Jurkat, Clone E6-1 (cell line): ENCODE data around the gene TFAP2A. TPM values are rescaled to one million over a fixed set of nuclear protein-coding genes. Genes with fewer than 3 reads are reported as not detected.
A peak's percentile ranks its signal among the peaks of the same experiment; 100 is the strongest.

Experiments
- DNase-seq: peaks from one replicate; pipeline ENCODE4 v3.0.0-alpha.2; 2011; ENCODE audit warnings: low read depth, low spot score
- H3K4me3 ChIP-seq: 2 replicates; pipeline ENCODE4 v1.5.1; 2011; ENCODE audit warnings: mild to moderate bottlenecking, low read length, control low read depth, moderate library complexity
- polyA plus RNA-seq: library from polyadenylated mRNA; unstranded; fragments of >200 nt; gene quantifications from one replicate; pipeline ENCODE4 v1.2.1, GENCODE V29; 2012; ENCODE audit warnings: missing spikeins; ENCODE audit not compliant: insufficient read length, insufficient read depth

Gene TFAP2A
- polyA plus RNA-seq: 2.5 TPM

DNA sequence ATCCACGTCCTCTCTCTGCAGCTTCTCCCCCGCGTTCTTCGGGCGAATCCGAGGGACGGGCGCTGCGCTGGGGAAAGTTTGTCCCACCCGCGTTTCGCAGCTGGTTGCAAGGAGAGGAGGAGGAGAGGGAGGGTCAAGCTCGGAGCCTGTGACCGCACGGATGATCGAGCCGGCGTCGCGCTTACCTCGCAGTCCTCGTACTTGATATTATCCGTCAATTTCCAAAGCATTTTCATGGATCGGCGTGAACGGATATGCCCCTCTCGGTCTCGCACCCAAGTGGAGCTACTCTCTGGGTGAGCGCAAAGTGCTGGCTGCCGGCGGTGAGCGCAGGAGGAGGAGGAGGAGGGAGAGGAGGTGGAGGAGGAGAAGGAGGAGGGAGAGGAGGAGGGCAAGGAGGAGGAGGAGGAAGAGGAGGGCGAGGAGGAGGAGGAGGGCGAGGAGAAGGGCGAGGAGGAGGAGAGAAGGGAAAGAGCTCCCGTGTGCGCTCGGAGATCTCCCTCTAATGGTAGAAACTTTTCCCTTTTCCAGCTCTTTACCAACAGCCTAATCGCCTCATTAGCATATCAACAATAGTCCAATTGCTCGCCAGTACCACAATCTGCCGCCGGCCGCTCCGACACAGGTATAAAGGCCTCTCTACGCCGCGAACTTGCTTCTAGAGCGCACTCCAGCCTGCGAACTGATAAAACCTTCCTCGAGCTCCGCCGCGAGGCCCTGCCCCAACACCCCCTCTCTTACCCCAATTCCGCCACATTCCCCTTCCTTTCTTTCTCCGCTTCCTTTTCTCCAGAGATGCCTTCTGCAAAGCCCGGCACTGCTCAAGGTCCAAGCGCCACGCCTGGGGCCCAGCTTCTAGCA, at the start of gene TFAP2A:
TFAP2A (minus strand) TSS at position 319 of the 861 bp plus-strand sequence; CDS start at position 236, 83 bp downstream.
- no peak within 1 kb of the TSS for H3K4me3 ChIP-seq
- DNase-seq: no peak

DNA sequence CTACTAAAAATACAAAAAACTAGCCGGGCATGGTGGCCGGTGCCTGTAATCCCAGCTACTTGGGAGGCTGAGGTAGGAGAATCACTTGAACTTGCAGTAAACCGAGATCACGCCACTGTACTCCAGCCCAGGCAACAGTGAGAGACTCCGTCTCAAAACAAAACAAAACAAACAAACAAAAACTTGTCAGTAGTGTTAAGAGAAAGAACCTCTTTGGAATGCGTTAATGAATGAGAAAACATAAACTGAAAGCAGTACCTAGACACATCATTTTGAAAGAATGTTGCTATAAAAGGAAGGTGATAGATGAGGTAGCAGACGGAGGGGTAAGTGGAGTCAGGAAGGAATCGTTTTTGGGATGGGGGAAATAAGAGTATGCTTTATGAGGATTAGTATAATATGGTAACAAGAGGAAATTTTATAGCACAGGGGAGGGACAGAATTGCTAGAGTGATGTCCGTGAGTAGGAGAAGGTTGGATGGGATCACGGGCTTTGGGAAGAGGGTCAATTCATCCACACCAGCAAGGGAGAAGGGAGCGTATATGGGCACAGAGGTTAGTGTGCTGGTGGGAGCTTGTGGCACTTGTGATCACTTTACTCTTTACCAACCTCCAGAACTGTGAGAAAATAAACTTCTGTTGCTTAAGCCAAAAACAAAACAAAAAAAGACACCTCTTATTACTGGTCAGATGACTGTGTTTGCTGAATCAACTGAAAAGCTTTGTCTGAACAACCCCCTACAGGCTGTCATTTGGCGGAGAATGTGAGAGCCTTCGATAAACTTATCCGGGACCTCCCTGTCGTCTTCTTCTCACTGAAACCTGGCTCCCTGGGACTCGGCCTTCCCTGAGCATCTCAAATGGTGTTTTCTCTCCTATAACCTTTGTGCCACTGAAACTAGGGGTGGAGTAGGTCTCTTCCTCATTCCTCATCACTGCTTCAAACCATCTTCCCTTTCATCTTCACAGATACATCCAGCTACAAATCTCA, 48.9 kb upstream of the TFAP2A start:
- no peak overlapping the region for H3K4me3 ChIP-seq
- no peak for DNase-seq

DNA sequence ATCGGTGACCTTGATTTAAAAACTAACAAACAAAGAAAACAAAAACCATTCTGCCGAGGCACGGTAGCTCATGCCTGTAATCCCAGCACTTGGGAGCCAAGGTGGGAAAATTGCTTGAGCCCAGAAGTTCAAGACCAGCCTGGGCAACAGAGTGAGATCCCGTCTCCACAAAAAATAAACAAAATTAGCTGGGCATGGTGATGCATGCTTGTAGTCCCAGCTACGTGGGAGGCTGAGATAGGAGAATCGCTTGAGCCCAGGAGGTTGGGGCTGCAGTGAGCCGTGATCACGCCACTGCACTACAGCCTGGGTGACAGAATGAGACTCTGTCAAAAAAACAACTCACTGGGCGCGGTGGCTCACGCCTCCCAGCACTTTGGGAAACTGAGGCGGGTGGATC, 48.2 kb upstream of the TFAP2A start:
- H3K4me3 ChIP-seq: no peak overlapping the region
- no peak for DNase-seq

DNA sequence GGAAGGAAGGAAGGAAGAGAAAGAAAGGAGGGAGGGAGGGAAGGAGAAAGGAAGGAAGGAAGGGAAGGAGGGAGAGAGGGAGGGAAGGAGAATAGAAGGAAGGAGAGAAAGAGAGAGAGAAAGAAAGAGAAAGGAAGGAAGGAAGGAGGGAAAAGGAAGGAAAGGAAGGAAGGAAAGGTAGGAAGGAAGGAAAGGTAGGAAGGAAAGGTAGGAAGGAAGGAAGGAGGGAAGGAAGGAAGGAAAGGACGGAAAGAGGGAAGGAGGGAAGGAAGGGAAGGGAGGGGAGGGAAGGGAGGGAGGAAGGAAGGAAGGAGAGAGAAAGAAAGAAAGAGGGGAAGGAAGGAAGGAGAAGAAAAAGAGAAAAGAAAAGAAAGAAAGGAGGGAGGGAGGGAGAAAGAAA, 47.0 kb upstream of the TFAP2A start:
- H3K4me3 ChIP-seq: no peak overlapping the region
- DNase-seq: no peak

DNA sequence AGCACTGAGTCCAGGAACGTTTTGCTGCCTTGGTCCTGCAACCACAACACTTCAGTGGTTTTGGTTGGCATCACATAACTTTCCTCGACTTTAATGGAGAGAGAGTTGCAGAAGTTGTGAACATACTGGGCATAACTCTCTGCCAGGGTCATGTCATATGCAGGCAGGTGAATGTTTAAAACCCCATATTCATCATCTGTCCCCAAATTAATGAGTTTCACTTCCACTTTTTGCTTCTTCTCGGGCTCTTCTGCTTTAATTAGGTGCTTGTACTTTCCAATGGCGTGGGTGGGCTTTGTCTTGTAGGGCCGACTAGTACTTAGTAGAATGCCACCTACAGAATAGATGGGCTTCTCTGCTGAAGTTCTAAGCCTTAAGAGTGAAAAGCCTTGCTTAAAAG, 45.2 kb upstream of the TFAP2A start:
- DNase-seq: no peak
- H3K4me3 ChIP-seq: no peak overlapping the region

DNA sequence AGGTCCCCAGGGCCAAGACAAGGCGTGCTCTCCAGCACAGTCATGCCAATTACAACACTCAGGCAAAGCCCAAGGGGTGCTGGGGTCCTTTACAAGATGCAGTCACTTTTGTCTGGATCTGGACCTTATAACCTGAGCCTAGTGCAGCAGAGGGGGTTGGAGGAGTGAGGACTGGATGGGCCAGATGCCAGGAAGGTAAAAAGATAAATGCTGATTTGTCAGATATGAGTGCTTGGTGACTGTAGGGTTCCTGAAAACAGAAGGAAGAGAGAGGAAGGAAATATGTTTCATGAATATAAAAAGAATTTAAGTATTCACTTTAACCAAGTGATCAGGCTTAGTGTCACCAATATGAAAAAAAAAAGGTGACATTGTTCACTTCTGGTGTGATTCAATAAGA, 43.4 kb upstream of the TFAP2A start:
- H3K4me3 ChIP-seq: no peak overlapping the region
- DNase-seq: no peak

DNA sequence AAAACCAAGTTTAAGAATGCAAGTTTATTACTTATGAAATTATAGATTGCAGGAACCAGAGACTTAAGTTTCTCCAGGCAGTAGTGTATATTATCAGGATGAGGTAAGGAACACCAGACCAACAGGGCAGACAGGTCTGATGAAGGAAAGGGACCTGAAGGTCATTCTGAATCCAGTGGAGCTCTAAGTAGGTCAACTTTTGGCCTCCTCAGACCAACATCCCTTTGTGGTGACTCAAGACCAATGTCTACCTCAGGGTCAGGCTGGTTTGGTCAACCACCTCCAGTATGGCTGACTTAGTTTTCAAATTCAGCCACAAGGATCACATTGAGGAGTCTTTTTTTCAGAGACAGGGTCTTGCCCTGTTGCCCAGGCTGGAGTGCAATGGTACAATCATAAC, 38.7 kb upstream of the TFAP2A start:
- H3K4me3 ChIP-seq: no peak overlapping the region
- no peak for DNase-seq

DNA sequence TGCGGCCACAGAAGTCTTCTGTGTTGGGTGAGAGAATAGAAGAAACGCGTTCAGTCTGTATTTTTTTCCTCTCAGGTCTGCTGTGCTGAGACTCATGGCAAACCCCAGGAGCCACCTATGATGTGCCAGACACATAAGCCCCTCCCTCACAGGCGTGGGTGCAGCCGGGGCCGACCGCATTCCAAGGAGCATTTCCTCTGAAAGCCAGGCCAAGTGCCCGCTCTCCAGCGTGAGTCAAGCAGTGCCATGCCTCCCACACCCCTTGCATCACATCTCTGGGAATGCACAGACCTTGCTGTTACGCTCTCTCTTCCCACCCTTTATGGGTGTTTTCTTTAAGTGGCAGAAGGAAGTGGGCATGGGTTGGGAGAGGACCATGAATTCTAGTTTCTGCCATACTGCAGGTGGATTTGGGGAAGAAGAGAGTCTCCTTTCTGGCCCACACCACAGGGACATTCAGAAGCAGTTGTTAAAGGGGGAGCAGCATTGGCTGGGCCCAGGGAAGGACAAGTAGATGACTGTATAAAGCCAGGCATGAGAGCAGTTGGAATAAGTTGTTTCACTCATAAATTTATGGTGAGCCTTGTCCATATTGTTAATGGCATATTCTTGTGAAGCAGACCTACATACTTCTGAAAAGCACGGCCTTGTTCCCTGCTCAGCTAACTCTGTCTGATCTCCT, 37.1 kb upstream of the TFAP2A start:
- DNase-seq: no peak
- H3K4me3 ChIP-seq: no peak overlapping the region

DNA sequence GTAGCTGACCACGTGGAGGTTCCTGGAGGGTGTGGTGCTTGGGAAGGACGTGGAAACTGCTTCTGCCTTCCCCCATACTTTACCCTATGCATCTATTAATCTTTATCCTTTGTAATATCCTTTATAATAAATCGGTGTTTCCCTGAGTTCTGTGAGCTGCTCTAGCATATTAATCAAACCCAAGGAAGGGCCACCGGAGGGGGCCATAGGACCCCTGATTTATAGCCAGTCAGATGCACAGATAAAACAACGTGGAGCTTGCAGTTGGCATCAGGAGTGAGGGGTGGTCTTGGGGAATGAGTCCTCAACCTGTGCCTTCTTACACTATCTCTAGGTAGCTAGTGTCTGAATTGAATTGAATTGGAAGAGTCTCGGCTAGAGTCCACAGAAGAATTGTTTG, 36.5 kb upstream of the TFAP2A start:
- DNase-seq: no peak
- H3K4me3 ChIP-seq: no peak overlapping the region

DNA sequence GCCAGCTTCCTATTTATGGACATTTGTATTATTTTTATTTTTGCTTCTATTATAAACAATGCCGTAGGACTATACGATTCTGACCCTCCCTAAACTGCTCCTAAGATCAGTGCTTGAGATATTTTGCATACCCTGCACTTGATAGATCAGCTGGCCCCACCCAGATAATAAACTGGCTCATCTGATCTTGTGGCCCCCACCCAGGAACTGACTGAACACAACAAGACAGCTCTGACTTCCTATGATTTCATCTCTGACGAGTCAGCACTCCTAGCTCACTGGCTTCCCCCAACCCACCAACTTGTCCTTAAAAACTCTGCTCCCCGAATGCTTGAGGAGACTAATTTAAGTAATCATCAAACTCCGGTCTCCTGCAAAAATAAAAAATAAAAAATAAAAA, 34.9 kb upstream of the TFAP2A start:
- no peak overlapping the region for H3K4me3 ChIP-seq
- no peak for DNase-seq

DNA sequence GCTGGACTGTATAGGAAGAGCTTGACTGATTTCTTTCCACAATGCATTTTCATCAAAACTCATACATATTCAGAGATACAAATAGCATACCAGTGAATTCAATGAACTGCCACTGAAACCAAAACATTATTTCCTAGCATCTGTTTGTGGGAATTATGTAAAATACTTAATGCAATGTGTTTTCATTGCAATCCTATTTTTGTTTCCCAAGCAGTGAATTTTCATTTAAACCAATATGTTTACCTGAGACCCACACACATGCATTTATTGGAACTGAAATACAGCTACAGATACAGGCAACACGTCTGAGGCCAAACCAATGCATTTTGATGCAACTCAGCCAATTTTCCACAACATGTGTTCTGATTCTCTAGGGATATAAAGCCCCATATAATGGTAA, 33.2 kb upstream of the TFAP2A start:
- no peak for DNase-seq
- H3K4me3 ChIP-seq: no peak overlapping the region

DNA sequence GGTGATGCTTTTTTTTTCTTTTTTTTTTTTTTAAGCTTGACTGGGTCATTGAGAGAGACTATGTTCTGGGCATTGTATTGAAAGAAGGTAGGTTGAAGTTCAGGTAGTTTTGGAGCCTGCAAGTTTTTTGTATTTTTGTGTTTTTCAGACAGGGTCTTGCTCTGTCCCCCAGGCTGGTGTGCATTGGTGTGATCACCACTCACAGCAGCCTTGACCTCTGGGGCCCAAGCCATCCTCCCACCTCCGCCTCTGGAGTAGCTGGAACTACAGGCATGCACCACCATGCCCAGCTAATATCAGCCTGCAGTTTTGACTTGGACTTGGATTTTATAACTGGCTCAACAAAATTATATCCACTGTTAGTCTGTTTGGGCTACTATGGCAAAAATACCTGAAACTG, 31.7 kb upstream of the TFAP2A start:
- no peak for DNase-seq
- no peak overlapping the region for H3K4me3 ChIP-seq

DNA sequence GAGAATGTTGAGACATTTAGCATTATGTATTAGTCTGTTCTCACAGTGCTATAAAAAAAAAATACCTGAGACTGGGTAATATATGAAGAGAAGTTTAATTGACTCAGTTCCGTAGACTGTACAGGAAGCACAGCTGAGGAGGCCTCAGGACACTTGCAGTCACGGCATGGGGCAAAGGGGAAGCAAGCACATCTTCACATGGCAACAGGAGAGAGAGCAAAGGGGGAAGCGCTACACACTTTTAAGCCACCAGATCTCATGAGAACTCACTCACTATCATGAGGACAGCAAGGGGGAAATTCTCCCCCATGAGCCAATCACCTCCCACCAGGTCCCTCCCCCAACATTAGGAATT, 26.8 kb upstream of the TFAP2A start:
- no peak overlapping the region for H3K4me3 ChIP-seq
- no peak for DNase-seq

DNA sequence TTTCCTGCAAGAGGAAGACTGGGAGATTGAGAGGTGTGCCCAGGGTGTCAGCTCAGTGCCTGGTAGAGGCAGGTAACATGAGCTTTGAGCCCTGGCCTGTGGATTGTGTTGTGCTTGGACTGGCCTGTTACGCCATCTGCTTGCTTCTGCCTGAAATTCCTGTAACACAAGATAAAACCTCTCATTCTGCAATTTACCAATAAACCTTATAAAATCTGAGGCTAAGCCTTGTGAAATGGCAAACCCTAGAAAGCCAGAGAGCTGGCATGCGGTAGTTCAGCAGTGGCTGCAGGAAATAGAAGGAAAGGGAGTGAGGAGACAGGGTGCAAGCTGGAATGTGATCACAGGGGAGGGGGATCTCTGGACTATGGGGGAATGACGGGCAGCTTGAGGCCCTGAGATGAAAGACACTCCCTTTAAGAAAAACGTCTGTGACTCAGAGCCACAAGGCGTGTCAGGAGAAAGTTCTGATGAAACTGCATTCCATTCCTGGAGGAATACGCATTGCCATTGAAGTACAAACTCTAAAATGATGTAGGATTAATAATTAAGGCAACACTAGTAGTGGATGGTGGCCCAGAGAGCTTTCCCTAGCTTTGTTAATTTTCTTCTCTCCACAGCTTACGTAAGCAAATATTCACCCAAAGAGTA, 26.3 kb upstream of the TFAP2A start:
- no peak overlapping the region for H3K4me3 ChIP-seq
- no peak for DNase-seq

DNA sequence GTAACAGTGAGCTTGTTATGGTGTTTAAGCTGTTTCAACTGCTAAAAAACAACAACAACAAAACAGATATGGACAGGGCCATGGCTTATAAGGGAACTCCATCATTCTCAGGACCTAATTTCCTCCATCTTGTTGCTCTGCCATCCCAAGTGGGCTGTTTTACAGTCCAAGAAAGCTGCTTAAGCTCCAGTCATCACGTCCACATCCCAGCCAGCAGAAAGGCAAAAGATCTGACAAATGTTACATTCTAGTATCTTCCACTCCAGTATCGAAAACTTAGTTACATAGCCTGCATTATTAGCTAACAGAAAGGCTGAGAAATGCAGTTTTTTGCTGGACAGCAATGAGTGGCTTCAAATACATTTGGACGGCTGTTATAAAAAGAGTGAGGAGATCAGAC, 23.0 kb upstream of the TFAP2A start:
- H3K4me3 ChIP-seq: no peak overlapping the region
- no peak for DNase-seq

DNA sequence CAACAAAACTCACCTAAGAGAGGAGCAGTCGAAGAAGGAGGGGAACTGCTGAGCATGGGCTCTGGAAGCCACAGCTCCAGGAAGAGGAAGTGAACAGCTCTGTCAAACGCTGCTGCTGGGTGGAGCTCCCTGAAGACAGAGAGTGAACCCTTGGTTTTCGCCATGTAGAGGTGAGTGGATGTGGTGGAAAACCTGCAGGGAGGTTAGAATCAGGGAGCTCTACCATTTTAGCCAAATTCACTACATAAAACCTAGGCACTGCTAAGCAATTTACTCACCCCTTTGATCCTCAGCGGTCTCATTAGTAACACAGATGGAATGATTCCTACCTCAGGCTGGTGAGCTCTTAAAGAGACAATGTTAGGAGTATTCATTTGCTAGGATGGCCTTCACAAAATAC, 19.4 kb upstream of the TFAP2A start:
- H3K4me3 ChIP-seq: no peak overlapping the region
- peak; percentile 11 for DNase-seq

DNA sequence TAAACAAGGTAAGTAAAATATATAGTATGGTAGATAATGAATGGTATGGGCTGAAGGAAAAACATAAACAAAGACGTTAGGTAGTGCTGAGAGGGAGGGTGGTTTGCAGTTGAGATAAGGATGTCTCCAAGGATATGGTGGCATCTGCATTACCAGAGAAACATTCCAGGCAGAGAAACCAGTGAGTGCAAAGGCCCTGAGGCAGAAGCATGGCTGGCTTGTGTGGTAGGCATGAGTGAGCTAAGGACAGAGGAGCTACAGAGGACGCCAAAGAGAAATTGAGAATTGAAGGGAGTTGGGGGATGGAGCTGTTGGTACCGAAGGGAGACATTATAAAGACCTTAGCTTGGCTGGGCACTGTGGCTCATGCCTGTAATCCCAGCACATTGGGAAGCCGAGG, 18.4 kb upstream of the TFAP2A start:
- no peak overlapping the region for H3K4me3 ChIP-seq
- DNase-seq: no peak

DNA sequence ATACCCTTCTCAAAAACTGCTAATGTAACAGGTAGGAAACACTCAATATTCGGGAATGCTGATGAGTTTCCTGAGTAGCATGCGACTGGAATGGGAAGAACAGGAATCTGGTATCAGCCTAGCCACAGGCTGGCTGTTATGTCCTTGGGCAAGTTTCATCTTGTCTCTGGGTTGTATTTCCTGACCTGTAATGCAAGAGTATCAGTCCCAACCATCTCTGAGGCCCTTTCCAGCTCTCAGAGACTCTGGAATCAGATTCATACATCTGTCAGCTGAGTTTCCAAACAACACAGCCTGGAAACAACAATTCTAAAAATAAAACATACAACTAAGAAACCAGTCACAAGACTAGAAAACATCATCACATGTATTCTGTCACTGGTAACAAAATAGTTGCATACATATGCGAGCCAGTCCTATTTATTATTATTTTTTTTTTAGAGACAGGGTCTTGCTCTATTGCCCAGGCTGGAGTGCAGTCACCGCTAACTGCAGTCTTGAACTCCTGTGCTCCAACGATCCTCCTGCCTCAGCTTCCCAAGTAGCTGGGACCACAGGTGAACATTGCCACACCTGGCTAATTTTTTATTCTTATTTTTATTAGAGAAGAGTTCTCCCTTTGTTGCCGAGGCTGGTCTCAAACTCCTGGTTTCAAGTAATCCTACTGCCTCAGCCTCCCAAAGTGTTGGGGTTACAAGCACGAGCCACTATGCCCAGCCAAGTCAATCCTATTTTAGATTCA, 16.7 kb upstream of the TFAP2A start:
- no peak for DNase-seq

More for the DNA sequence above, 16.7 kb upstream of the TFAP2A start:
- no peak overlapping the region for H3K4me3 ChIP-seq
